Gastroesophageal sphincter (tissue), 4 donors: ENCODE data around the gene KIAA0825. TPM values are rescaled to one million over a fixed set of nuclear protein-coding genes. Genes with fewer than 3 reads are reported as not detected.
"Not testable (repeated sequence)": the region's sequence is repeated elsewhere in the genome, so short reads cannot be mapped to it uniquely, and the experiment has no call there.

Experiments used
- ATAC-seq: fragments of 150-250 bp; one replicate; pipeline ENCODE4 v1.9.1; 2016; ENCODE audit warnings: mild to moderate bottlenecking, moderate library complexity
- H3K27ac ChIP-seq, 4 donors: fragments of 200-600 bp; sonication (generic) in 3 of 4; 1 replicate in 3 of 4; 2 replicates in 1 of 4; pipeline ENCODE4 v1.5.1; 2016 to 2019
- H3K27me3 ChIP-seq: fragments of 200-600 bp; sonication (generic); one replicate; pipeline ENCODE4 v1.5.1; 2019
- H3K36me3 ChIP-seq, 2 donors: fragments of 200-600 bp; sonication (generic); one replicate each; pipeline ENCODE4 v1.5.1; 2019; ENCODE audit warnings: control low read depth in 1 of 2
- H3K4me1 ChIP-seq, 3 donors: fragments of 200-600 bp; sonication (generic); 1 replicate in 2 of 3; 2 replicates in 1 of 3; pipeline ENCODE4 v1.5.1; 2016 to 2019; ENCODE audit warnings: control low read depth in 2 of 3
- H3K4me3 ChIP-seq, 2 donors: fragments of 200-600 bp; sonication (generic); one replicate each; pipeline ENCODE4 v1.5.1; 2019; ENCODE audit warnings: mild to moderate bottlenecking in 1 of 2, moderate library complexity in 1 of 2
- H3K9me3 ChIP-seq, 3 donors: fragments of 200-600 bp; sonication (generic); one replicate each; pipeline ENCODE4 v1.5.1; 2017 to 2019; ENCODE audit warnings: control low read depth in 2 of 3
- CTCF ChIP-seq, 4 experiments: fragments of 200-600 bp in 2 of 4; fragments of 450-650 bp in 2 of 4; sonication (generic) in 1 of 4; IDR thresholded peaks; one replicate each; pipeline ENCODE4 v1.5.1; 2017 to 2019; ENCODE audit warnings: antibody characterized with exemption in 4 of 4, mild to moderate bottlenecking in 2 of 4, moderate library complexity in 2 of 4
- EP300 ChIP-seq: sonication (generic); formaldehyde crosslinking; IDR thresholded peaks from one replicate; pipeline ENCODE4 v1.6.1; 2017; ENCODE audit warnings: antibody characterized with exemption, mild to moderate bottlenecking
- POLR2A ChIP-seq, 2 donors: fragments of 450-650 bp; IDR thresholded peaks; one replicate each; pipeline ENCODE4 v1.6.1; 2017; ENCODE audit warnings: antibody characterized with exemption in 2 of 2, mild to moderate bottlenecking in 2 of 2, moderate library complexity in 1 of 2
- POLR2AphosphoS5 ChIP-seq: sonication (generic); formaldehyde crosslinking; IDR thresholded peaks from one replicate; pipeline ENCODE4 v1.6.1; 2017; ENCODE audit warnings: antibody characterized with exemption
- WGBS, 2 donors: methylation state at CpG; one replicate each; pipeline ENCODE4 v1.1.5; 2018; ENCODE audit warnings: low coverage in 1 of 2; 5-methylcytosine and 5-hydroxymethylcytosine counted together
- total RNA-seq, 4 donors: library from RNA; depleted of rRNA; stranded (reverse); fragments of >200 nt; gene quantifications; one replicate each; pipeline ENCODE4 v1.1.0, GENCODE V29; 2016

The KIAA0825 gene
- total RNA-seq, 4 donors from 2014 or later: 3.0 to 7.9 (median 4.8) TPM

GRCh38 chr5:94595281-94595840 is 23.0 kb downstream of the KIAA0825 start:
- 93 to 96% methylated on average over 5 of the region's 7 CpGs for WGBS, 2 donors
- Histone ChIP-seq H3K36me3 (peaks cover 0 to 8% of the 10 kb centered on the region in 2 donors), H3K4me1 (no peaks in the 10 kb centered on the region), H3K9me3 (peaks cover 0 to 10% (median 0%) of the 10 kb centered on the region in 3 donors), H3K27me3 (no peaks in the 10 kb centered on the region), H3K27ac (no peak overlapping the region), H3K4me3 (no peak overlapping the region)
- no peak for ATAC-seq
- TF ChIP-seq POLR2A (IDR thresholded peaks at IDR 0.05): no peak
- no peak for TF ChIP-seq CTCF (IDR thresholded peaks at IDR 0.05)
- TF ChIP-seq EP300: no peak
- TF ChIP-seq POLR2AphosphoS5: no peak

- no peaks in the 10 kb centered on the region for H3K27me3 ChIP-seq
- no peaks in the 10 kb centered on the region for H3K9me3 ChIP-seq
- H3K36me3 ChIP-seq: no peaks in the 10 kb centered on the region
- TF ChIP-seq POLR2AphosphoS5: no peak
- no peak for TF ChIP-seq CTCF (IDR thresholded peaks at IDR 0.05)
- no peak for TF ChIP-seq POLR2A (IDR thresholded peaks at IDR 0.05)
- ATAC-seq: no peak
- H3K4me3 ChIP-seq: no peak overlapping the region
- no peak overlapping the region for H3K27ac ChIP-seq
- no peaks in the 10 kb centered on the region for H3K4me1 ChIP-seq
Measured at GRCh38 chr5:94577466-94578245, 40.7 kb downstream of the KIAA0825 start.

GRCh38 chr5:94575196-94575595 is 43.2 kb downstream of the KIAA0825 start:
- TF ChIP-seq CTCF (IDR thresholded peaks at IDR 0.05): no peak
- no peak for TF ChIP-seq POLR2A (IDR thresholded peaks at IDR 0.05)
- no peak for TF ChIP-seq POLR2AphosphoS5
- no peak for TF ChIP-seq EP300
- WGBS, 2 donors: 55 to 61% methylated on average over 4 of the region's 4 CpGs
- Histone ChIP-seq H3K36me3 (no peaks in the 10 kb centered on the region), H3K4me3 (no peak overlapping the region), H3K27ac (no peak overlapping the region), H3K27me3 (no peaks in the 10 kb centered on the region), H3K9me3 (no peaks in the 10 kb centered on the region), H3K4me1 (no peaks in the 10 kb centered on the region)
- ATAC-seq: no peak

GRCh38 chr5:94573349-94573748 is 45.1 kb downstream of the KIAA0825 start:
- not testable (repeated sequence) for H3K27ac ChIP-seq, H3K4me3 ChIP-seq, H3K27me3 ChIP-seq, H3K36me3 ChIP-seq, ATAC-seq, H3K4me1 ChIP-seq, H3K9me3 ChIP-seq
- WGBS, 2 donors: no CpG with 5 or more reads among the region's 1 CpG

GRCh38 chr5:94571415-94571814 is 47.0 kb downstream of the KIAA0825 start:
- no peaks in the 10 kb centered on the region for H3K27me3 ChIP-seq
- H3K36me3 ChIP-seq: no peaks in the 10 kb centered on the region
- ATAC-seq: no peak
- H3K9me3 ChIP-seq: no peaks in the 10 kb centered on the region
- TF ChIP-seq POLR2AphosphoS5 (no peak), POLR2A (IDR thresholded peaks at IDR 0.05) (no peak), CTCF (IDR thresholded peaks at IDR 0.05) (no peak), EP300 (no peak)
- H3K4me1 ChIP-seq: no peaks in the 10 kb centered on the region
- no peak overlapping the region for H3K4me3 ChIP-seq
- no peak overlapping the region for H3K27ac ChIP-seq
